ENCODE results near the gene TIGD2.

Gene TIGD2

GRCh38 chr4:89110986-89111832 lies at the start of gene TIGD2:
Gene TIGD2 (plus strand): TSS chr4:89111533. CDS start chr4:89112975, 1,442 bp downstream.
- peak; percentile 95 for DNase-seq

DNA sequence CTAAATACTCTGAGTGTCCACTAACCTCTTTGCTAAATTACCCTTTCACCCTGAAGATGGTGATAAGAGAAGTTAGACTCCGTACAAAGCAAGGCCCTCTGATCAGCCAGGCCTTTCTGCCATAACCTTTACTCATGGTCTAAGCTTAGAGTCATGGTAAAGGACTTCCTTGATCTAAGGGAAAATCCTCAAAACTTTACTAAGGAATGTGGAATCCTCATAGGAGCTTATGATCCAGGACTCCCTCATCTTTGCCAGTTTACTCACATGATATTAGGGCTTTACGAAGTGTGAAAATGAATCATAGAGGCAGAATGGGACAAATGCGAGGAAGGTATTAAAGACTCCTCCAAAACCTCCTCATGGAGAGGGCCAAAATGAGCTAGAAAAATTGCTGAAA lies 46.5 kb upstream of the TIGD2 start:
- DNase-seq = no peak

- no peak for DNase-seq
Measured at GRCh38 chr4:89067417-89067816, 43.9 kb upstream of the TIGD2 start.

- no peak for DNase-seq
Measured at GRCh38 chr4:89069481-89069880, 41.9 kb upstream of the TIGD2 start.

DNA sequence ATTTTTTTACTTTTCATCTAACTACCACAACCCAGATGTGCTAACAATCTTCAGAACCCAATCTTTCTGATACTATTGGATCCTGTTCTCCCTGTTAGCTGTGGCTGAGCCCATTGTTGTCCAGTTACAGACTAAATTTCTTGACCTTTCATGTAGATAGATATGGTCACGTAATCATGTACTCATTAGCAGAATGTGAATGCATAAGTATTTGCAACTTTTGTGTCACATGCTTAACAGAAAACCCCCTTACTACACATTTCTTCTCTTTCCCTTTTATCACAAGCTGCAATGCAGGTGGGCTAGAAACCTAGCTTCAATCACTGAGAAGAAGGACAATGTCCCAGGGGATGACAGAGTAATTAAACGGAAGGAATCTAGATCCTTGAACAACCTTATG lies 41.3 kb upstream of the TIGD2 start:
- DNase-seq = no peak

GRCh38 chr4:89071311-89071710 lies 40.0 kb upstream of the TIGD2 start:
- no peak for DNase-seq

- DNase-seq = no peak
Measured at GRCh38 chr4:89072921-89073320, 38.4 kb upstream of the TIGD2 start.

DNA sequence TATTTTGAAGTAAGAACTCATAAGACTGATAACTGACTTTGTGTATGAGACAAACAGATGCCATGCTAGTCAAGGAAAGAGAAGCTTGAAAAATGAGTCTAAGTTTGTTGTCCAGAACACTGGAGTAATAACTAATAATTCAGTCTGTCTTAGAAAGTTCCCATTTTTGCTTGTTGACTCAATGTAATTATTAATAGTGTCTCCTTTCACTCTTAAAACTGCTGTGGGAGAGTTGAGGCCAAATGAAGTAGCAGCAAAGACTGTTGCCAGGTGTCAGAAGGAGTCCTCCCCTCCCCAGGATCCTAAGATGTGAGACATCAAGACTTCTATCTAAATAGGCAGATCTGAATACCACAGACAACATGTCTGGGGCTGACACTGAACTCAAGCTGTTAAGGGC lies 33.6 kb upstream of the TIGD2 start:
- no peak for DNase-seq

DNA sequence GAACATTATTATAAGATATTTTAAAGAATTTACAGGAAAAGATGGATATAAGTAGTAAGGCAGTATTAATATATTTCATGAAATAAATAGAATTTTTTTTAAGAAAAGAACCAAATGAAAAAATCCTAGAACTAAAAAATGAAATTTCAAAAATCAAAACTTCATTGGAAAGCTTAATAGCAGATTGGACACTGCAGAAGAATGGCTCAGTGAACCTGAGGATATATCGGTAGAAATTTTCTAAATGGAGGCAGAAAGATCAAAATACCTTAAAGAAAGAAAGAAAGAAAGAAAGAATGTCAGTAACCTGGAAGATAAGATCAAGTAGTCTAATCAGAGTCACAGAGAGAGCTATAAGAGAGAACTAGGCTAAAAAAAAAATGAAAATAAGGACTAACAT lies 33.0 kb upstream of the TIGD2 start:
- no peak for DNase-seq

DNA sequence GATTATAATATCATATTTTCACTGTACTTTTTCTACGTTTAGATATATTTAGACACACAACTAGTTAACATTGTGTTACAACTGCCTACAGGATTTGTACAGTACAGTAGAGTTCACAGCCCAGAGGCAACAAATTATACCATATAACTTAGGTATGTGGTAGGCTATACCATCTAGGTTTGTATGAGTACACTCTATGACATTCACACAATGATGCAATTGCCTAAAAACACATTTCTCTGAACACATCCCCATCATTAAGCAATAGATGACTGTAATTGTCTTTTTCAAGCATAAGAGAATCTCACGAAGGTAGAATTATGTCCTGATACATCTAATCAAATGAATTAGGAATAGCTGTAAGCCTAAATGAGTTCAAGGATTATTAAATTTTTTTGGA lies 12.3 kb upstream of the TIGD2 start:
- DNase-seq = no peak

- no peak for DNase-seq
Measured at GRCh38 chr4:89099471-89099870, 11.9 kb upstream of the TIGD2 start.

DNA sequence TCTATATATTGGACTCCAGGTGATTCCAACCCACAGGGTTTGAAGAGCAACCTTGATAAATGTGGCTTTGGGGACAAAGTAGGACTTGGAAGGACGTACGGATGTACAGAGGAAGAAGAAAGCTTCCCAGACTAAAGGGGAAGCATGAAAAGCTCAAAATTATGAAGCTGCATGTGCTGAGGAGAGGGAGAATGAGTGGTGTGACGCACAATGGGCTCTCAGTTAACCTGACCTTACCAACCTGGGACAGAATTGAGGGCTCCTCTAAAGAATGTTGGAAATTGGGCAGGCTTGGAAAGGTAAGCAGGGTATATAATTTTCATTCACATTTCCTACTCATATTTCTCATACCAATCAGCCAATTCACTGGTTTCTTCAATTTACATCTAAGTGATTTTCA lies 10.5 kb upstream of the TIGD2 start:
- DNase-seq = no peak

DNA sequence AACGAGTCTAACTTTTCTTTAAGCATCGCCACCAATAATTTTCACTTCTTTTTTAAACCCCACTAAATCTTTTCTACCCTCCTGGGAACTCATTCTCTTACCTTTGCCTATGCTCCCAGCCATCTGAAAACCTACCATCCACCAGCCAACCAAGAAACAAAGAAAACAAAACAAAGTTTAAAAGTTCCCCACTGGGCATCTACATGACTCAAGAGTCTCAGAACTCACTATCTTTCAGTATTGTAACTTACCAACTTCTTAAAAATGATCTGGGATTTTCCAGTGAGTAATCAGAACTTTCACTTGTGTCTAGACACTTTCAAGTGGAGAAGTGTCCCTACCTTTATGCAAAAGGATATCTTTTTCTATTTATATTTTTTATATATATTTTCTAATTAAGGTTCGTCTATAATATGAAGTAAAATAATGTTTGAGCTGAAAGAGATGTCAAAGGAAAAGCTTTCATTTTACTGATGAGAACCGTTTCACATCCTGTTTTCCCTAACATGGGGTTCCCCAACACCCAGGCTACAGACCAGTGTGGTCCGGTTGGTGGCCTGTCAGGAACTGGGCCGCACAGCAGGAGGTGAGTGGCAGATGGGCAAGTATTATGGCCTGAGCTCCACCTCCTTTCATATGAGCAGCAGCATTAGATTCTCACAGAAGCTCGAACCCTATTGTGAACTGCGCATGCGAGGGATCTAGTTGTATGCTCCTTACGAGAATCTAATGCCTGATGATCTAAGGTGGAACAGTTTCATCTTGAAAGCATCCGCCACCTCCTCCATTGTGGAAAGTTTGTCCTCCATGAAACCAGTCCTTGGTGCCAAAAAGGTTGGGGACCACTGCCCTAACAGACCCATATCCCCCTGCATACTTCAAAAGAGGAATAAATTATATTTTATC lies 9.8 kb upstream of the TIGD2 start:
- no peak for DNase-seq

- no peak for DNase-seq
Measured at GRCh38 chr4:89105726-89106125, 5.6 kb upstream of the TIGD2 start.

- no peak for DNase-seq
Measured at GRCh38 chr4:89108091-89108490, 3.2 kb upstream of the TIGD2 start.

- DNase-seq = no peak
Measured at GRCh38 chr4:89109841-89110540, 1.3 kb upstream of the TIGD2 start.

DNA sequence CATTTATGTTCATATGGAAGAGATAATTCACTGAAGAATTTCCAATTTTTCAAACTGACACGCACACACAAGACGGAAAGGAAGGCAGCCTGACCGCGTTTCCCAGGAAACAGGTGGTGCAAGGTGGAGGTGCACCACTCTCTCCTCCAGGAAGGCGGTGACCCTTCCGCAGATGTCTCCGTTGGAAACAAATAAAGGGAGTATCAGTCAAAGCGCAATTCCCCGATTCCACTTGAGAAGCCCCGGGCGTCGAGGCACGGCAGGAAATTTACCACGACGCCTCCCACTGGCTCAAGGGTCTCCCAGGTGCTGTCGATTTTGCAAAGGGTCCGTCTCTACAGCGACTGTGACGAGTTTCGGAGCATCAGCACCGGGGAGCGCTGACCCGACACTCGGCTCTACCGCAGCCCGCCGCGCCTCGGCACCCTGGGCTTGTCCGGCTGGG lies 770 bp upstream of the TIGD2 start:
- DNase-seq = no peak

- DNase-seq = no peak
Measured at GRCh38 chr4:89111833-89112563, 665 bp downstream of the TIGD2 start.

GRCh38 chr4:89113415-89113814 lies 2.1 kb downstream of the TIGD2 start:
- DNase-seq = no peak

GRCh38 chr4:89114100-89114499 lies 2.8 kb downstream of the TIGD2 start:
- no peak for DNase-seq

GRCh38 chr4:89117115-89117514 lies 5.8 kb downstream of the TIGD2 start:
- DNase-seq = no peak

- DNase-seq = no peak
Measured at GRCh38 chr4:89119166-89119565, 7.8 kb downstream of the TIGD2 start.

DNA sequence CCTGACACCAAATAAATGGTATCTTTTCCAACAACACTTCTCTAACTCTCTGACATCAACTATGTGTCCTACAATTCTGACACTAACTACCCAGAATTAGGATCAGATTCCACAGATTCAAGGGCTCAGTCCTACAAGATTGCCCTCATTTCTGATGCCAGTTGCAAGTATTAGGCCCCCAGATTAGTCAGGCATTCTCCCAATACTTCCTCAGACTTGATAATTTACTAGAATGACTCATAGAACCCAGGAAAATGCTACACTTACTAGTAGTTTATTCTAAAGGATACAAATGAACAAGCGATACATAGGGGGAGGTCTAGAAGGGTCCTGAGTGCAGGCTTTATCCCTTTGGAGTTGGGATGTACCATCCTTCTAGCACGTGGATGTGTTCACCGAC lies 8.5 kb downstream of the TIGD2 start:
- DNase-seq = no peak

All from activated effector memory CD4-positive, alpha-beta T cell treated with anti-CD3 and anti-CD28 coated beads, Interleukin-2, amount 50 U/mL, for 16 hours (primary cell).